ENCODE measurements around the gene SIK2. TPM values are rescaled to one million over a fixed set of nuclear protein-coding genes. Genes with fewer than 3 reads are reported as not detected.
"Not testable (repeated sequence)": the region's sequence is repeated elsewhere in the genome, so short reads cannot be mapped to it uniquely, and the experiment has no call there.

SIK2 gene
- polyA plus RNA-seq, 3 donors = 20.5 to 30.8 (median 22.2) TPM

GRCh38 chr11:111762981-111763643, 160.9 kb downstream of the SIK2 start:
- no peak for DNase-seq (ENCODE audit: extremely low read depth in 1 of 11, low read depth in 9 of 11, low spot score in 4 of 11)

DNA sequence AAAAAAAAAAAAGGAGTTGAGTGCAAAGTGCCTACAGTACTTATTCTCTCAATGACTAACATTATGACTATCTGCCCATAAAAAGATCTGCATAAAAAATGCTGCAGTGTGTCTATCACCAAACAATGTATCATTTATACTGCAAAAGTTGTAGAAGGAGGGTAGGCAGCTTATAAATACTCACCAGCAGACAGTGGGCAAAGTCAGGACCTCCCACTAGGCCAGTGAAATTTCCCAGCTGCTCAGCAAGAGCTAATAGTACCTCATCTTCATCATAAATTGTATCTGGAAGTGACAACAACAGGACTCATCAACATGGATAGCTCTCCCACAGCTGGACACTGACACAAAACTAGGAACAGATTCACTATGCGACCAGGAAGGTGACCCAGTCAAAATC, 162.4 kb downstream of the SIK2 start:
- no peak for DNase-seq (ENCODE audit: extremely low read depth in 1 of 11, low read depth in 9 of 11, low spot score in 4 of 11)

DNA sequence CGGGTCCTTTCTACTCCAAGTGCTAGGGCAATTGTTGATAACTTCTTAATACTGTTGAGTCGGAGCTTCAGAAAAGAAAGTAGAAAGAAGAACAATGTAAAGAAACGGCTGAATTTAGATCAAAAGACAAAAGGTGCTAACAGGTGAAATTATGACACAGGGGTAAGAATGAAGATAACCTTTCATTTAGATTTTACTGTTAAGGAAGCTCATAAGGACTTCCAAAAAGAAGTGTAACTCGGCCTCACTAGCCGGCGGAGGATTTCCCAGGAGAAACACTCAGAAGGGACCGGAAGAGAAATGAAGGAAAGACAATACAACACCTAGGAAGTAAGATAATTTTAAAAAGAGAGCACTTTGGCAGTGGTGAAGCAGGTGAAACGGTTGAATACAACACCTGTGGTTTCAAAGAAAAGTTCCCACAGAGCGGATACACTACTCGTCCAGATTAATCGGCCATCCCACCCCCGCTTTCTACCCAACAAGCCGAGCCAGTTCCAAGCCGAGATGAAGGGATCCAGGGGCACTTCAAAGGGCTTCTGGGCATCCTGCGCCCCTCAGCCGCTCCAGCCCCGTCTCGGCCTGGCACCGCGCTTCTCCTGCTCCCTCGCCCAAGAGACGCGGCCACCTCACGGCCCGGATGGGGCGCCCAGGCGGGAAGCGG, 163.2 kb downstream of the SIK2 start:
- DNase-seq (ENCODE audit: extremely low read depth in 1 of 11, low read depth in 9 of 11, low spot score in 4 of 11) = peak in 1 of 11 donors; percentile 13

DNA sequence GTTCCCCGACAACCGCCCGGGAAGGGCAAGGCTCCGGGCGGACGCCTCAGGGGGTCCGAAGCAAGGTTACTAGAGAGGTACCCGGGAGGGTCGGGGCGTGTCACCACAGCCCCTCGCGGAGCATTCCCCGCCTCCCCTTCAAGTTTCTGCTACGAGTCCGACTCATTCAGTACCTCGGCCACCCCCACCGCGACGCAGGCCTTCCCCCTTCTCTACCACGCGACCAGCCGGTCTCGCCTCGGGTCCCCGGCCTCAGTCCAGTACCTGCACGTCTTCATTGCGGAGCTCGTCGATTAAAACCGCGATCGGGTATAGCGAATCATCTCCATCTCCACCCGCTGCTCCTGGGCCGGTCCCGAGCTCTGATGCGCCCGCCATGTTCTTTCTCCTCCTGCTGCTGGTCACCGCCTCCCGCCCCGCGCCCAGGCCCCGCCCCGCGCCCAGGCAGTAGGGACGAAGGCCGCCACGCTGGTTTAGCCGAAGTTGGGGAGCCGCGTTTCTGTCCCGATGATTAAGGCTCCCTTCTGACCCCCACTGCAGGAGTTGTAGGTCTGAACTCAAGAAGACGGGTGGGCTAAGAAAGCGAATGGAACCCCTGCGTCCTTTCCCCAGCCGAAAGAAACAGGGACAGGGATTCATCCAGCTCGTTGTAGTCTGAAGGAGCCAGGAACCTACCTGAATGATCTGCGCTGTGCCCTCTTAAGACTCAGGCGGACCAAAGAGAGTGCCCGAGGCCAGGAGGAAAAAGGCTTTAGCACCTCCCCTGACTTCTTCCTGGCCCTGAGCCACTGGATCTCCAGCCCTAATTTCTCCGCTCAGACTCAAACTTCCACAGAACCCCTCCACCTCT, 164.0 kb downstream of the SIK2 start, which contains the start of gene PPP2R1B:
PPP2R1B (minus strand) TSS at position 406 of the 850 bp plus-strand sequence; CDS start at position 378, 28 bp downstream.
- peak in 10 of 11 donors; percentile 31 to 86 (median 67) for DNase-seq (ENCODE audit: extremely low read depth in 1 of 11, low read depth in 9 of 11, low spot score in 4 of 11)

DNA sequence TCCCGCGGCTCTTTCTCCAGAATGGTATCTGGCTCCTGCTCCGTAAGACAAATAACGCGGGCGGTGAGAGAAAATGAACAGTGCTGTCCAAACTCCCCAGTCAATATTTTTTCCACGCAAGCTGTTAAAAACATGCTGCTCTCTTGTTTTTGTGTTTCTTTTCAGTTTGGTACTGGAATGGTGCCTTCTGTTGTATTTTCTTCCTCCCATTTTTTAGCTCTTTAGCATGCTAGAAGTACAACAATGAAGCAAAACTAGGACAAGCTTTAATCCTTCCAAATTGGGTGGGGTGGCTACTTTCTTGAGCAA, 164.5 kb downstream of the SIK2 start:
- peak in 3 of 11 donors; percentile 15 to 42 (median 20) for DNase-seq (ENCODE audit: extremely low read depth in 1 of 11, low read depth in 9 of 11, low spot score in 4 of 11)

- no peak for DNase-seq (ENCODE audit: extremely low read depth in 1 of 11, low read depth in 9 of 11, low spot score in 4 of 11)
These were observed 168.4 kb downstream of the SIK2 start for GRCh38 chr11:111770581-111771134.

GRCh38 chr11:111771205-111771604, 169.0 kb downstream of the SIK2 start:
- DNase-seq (ENCODE audit: extremely low read depth in 1 of 11, low read depth in 9 of 11, low spot score in 4 of 11) = not testable (repeated sequence)

GRCh38 chr11:111772535-111772934, 170.3 kb downstream of the SIK2 start:
- no peak for DNase-seq (ENCODE audit: extremely low read depth in 1 of 11, low read depth in 9 of 11, low spot score in 4 of 11)

DNA sequence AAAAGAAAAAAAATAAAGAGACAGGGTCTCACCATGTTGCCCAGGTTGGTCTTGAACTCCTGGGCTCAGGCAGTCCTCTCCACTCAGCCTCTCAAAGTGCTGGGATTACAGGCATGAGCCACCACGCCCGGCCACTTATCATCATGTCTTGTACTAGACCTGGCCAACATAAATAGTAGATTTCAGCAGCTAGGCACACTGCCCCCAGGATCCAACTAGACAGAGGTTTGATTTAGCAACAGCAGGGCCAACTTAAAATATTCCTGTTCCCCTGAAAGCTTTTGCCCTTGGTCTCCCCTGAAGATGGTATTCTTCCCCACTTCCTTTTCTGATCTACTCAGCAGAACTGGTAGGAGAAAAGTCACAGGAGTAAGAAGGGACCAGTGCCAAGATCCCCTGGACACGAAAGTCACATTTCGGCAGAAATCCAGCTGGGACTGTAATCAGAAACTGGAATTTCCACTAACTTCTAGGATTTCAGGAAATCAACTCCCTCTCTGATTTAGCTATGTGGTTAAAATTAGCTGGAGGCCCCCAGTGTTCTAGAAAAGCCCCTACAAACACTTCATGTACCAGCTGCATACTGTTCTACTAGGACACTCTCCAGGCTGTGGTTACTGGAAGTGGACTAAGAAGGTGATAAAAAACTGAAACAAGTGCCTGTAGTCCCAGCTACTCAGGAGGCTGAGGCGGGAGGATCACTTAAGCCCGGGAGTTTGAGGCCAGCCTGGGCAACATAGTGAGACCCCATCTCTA, 172.9 kb downstream of the SIK2 start:
- peak in 5 of 11 donors; percentile 25 to 55 (median 34) for DNase-seq (ENCODE audit: extremely low read depth in 1 of 11, low read depth in 9 of 11, low spot score in 4 of 11)

- DNase-seq (ENCODE audit: extremely low read depth in 1 of 11, low read depth in 9 of 11, low spot score in 4 of 11) = no peak
These were observed 174.3 kb downstream of the SIK2 start for GRCh38 chr11:111776398-111777093.

DNA sequence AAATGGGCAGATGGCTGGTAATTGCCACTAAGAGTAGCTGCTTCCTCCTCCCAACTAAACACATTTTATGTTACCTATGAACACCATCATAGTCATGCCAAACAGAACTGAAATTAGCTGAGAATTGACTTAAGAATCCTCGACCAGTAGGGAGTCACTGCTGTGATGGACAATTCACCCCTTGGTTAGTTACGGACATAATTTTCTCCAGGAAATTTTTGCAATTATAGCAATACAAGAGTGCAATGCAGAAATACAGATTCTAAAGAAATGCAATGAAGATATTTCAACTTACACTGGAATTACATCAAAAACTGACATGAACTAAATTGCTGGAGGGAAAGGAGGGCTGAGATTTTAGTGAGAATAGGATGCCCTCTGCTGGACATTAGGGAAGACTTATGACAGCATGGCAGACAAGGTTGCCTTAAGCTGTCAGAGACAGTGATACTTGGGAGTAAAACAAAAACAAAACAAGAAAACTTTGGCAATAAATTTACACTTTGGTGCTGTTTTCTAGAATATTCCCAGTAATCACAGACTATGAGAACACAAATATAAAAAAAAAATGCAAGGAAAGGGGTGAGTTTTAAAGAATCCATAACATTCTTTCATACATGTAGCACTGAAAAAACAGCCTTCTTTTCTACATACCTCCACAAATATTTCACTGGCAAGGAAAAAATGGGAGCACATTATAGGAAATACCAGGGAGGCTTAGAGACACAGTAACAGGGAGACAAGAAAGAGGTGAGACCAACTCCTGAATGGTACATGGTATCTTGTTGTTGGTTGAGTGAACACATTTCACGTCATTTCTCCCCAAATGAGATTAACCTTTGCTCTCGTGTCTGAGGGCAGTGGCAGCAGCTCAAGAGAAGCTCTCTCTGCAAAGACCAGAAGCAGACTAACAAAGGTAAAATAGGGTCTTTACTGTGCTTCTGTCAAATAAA, 175.1 kb downstream of the SIK2 start:
- DNase-seq (ENCODE audit: extremely low read depth in 1 of 11, low read depth in 9 of 11, low spot score in 4 of 11) = peak in 10 of 11 donors; percentile 43 to 71 (median 64)

DNA sequence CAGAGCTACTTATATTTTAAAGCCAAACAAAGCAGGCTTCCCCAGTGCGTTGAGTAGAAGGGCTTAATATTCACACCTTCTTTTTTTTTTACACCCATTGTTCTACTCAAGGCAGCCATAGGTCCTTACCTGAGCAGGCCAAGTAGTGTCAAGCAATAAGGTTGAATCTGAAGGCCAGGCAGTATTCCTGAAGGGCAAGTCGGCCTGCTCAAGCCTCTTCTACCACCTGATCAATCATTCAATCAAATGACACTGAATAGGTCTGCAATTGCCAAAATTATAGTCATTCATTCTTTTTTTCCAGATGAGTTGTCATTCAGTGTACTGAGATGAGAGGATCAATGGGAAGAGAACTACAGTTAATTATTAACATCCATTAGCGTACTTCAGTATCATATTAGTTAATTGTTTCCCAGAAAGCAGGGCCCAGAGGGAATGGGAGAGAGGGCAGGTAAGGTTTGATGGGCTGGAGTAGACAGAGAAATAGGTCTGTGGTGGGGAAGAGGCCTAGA, 175.9 kb downstream of the SIK2 start:
- DNase-seq (ENCODE audit: extremely low read depth in 1 of 11, low read depth in 9 of 11, low spot score in 4 of 11) = no peak

DNA sequence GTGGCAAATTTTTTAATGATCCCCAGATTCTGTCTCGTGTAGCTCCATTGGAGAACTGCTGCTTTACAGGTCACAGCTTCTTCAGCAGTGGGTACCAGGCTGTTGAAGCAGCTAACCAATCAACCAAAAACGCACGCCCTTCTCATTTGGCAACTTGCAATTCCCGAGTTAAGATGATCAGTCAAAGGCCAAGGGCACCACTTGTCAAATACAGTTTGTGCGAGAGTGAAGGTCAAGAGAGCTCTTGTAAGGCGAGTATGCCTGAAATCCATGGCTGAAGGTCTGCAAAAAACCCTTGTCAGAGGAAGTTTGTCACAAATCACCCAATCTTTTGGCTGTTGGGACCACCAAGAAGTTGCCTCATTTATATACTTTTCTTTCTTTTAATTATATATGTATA, 176.9 kb downstream of the SIK2 start:
- no peak for DNase-seq (ENCODE audit: extremely low read depth in 1 of 11, low read depth in 9 of 11, low spot score in 4 of 11)
